Neutrophil (primary cell): ENCODE results near the gene FAM174B.

ENCODE experiments used
- H3K27ac ChIP-seq: fragments of 200-600 bp; sonication (generic); 2 replicates; pipeline ENCODE4 v1.5.1; 2016; ENCODE audit warnings: mild to moderate bottlenecking, moderate library complexity
- H3K27me3 ChIP-seq: fragments of 200-600 bp; sonication (generic); 2 replicates; pipeline ENCODE4 v1.6.0; 2016; ENCODE audit warnings: mild to moderate bottlenecking
- H3K36me3 ChIP-seq: fragments of 200-600 bp; sonication (generic); 2 replicates; pipeline ENCODE4 v1.5.1; 2017
- H3K4me1 ChIP-seq, 2 experiments: fragments of 200-600 bp in 1 of 2; sonication (generic) in 1 of 2; 1 replicate in 1 of 2; 2 replicates in 1 of 2; pipeline versions ENCODE4 v1.5.1 to v1.6.1; 2013 to 2016; ENCODE audit warnings: low read depth in 1 of 2, low read length in 1 of 2, mild to moderate bottlenecking in 1 of 2, moderate library complexity in 1 of 2; ENCODE audit not compliant: control insufficient read depth in 1 of 2, insufficient read depth in 1 of 2
- H3K4me3 ChIP-seq, 2 experiments: fragments of 200-600 bp in 1 of 2; sonication (generic) in 1 of 2; 1 replicate in 1 of 2; 2 replicates in 1 of 2; pipeline ENCODE4 v1.5.1; 2013 to 2016; ENCODE audit warnings: low read depth in 1 of 2, low read length in 1 of 2, mild to moderate bottlenecking in 1 of 2, moderate library complexity in 1 of 2
- H3K9me3 ChIP-seq: fragments of 200-600 bp; sonication (generic); 2 replicates; pipeline ENCODE4 v1.5.1; 2016
- CTCF ChIP-seq: fragments of 200-600 bp; sonication (generic); IDR thresholded peaks from 2 replicates; pipeline ENCODE4 v1.5.1; 2016; ENCODE audit warnings: antibody characterized with exemption

Gene FAM174B

GRCh38 chr15:92629975-92630626 is 25.5 kb downstream of the FAM174B start:
- Histone ChIP-seq H3K9me3 (no peaks in the 10 kb centered on the region), H3K4me3 (no peak overlapping the region), H3K36me3 (no peaks in the 10 kb centered on the region), H3K4me1 (no peaks in the 10 kb centered on the region), H3K27me3 (no peaks in the 10 kb centered on the region), H3K27ac (no peak overlapping the region)
- TF ChIP-seq CTCF = no peak

GRCh38 chr15:92629276-92629974 is 26.1 kb downstream of the FAM174B start:
- H3K36me3 ChIP-seq = no peaks in the 10 kb centered on the region
- H3K4me3 ChIP-seq = no peak overlapping the region
- no peak for TF ChIP-seq CTCF
- H3K9me3 ChIP-seq = no peaks in the 10 kb centered on the region
- no peaks in the 10 kb centered on the region for H3K27me3 ChIP-seq
- H3K27ac ChIP-seq = no peak overlapping the region
- H3K4me1 ChIP-seq = no peaks in the 10 kb centered on the region

GRCh38 chr15:92627014-92627413 is 28.6 kb downstream of the FAM174B start:
- no peak overlapping the region for H3K4me3 ChIP-seq
- H3K27ac ChIP-seq = no peak overlapping the region
- no peaks in the 10 kb centered on the region for H3K4me1 ChIP-seq
- H3K9me3 ChIP-seq = no peaks in the 10 kb centered on the region
- H3K27me3 ChIP-seq = no peaks in the 10 kb centered on the region
- H3K36me3 ChIP-seq = no peaks in the 10 kb centered on the region
- TF ChIP-seq CTCF = no peak

GRCh38 chr15:92625251-92625980 is 30.2 kb downstream of the FAM174B start:
- Histone ChIP-seq H3K27me3 (no peaks in the 10 kb centered on the region), H3K27ac (no peak overlapping the region), H3K4me3 (no peak overlapping the region), H3K9me3 (no peaks in the 10 kb centered on the region), H3K4me1 (no peaks in the 10 kb centered on the region), H3K36me3 (no peaks in the 10 kb centered on the region)
- TF ChIP-seq CTCF = no peak

- Histone ChIP-seq H3K4me1 (no peaks in the 10 kb centered on the region), H3K36me3 (no peaks in the 10 kb centered on the region), H3K4me3 (no peak overlapping the region), H3K27me3 (no peaks in the 10 kb centered on the region), H3K9me3 (no peaks in the 10 kb centered on the region), H3K27ac (no peak overlapping the region)
- TF ChIP-seq CTCF = no peak
These were observed 31.1 kb downstream of the FAM174B start for GRCh38 chr15:92624401-92624991.
